ENCODE data around the gene PRKCB. TPM values are rescaled to one million over a fixed set of nuclear protein-coding genes. Genes with fewer than 3 reads are reported as not detected.
"Not testable (repeated sequence)": the region's sequence is repeated elsewhere in the genome, so short reads cannot be mapped to it uniquely, and the experiment has no call there.

Gene PRKCB
- polyA plus RNA-seq, 1 experiment, result not detected

DNA sequence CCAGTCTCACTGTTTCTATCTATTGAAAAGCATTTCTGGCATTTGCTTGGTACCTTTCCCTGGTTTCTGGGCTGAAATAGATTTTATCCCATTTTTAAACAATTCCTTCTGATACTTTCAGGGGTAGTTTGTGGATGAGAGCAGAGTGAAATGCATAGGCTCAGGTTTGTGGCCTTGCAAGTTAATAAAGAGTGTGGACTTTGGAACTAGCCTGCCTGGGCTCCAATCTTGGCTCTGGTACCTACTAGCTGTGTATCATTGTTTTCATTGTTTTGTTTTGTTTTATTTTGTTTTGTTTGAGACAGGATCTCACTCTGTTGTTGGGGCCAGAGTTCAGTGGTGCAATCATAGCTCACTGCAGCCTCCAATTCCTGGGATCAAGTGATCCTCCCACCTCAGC, 175.5 kb downstream of the PRKCB start:
- POLR2A ChIA-PET, result no interaction called here
- Histone ChIP-seq H3K4me3 (ENCODE audit: low read depth, low read length) (no peak overlapping the region), H3K27ac (ENCODE audit: low read depth, low read length) (no peak overlapping the region), H3K9me3 (ENCODE audit: control insufficient read depth, insufficient read depth, low read length) (no peaks in the 10 kb centered on the region), H3K27me3 (ENCODE audit: control insufficient read depth, insufficient read depth, low read length) (no peaks in the 10 kb centered on the region)
- CTCF ChIA-PET, result interaction anchor here (1.7 to 2.6 kb wide), 4 partner anchors 10 to 277 kb away, joined by 7 to 31 read pairs (median 14); no protein-coding TSS in a partner anchor
- TF ChIP-seq, protein P1, sequence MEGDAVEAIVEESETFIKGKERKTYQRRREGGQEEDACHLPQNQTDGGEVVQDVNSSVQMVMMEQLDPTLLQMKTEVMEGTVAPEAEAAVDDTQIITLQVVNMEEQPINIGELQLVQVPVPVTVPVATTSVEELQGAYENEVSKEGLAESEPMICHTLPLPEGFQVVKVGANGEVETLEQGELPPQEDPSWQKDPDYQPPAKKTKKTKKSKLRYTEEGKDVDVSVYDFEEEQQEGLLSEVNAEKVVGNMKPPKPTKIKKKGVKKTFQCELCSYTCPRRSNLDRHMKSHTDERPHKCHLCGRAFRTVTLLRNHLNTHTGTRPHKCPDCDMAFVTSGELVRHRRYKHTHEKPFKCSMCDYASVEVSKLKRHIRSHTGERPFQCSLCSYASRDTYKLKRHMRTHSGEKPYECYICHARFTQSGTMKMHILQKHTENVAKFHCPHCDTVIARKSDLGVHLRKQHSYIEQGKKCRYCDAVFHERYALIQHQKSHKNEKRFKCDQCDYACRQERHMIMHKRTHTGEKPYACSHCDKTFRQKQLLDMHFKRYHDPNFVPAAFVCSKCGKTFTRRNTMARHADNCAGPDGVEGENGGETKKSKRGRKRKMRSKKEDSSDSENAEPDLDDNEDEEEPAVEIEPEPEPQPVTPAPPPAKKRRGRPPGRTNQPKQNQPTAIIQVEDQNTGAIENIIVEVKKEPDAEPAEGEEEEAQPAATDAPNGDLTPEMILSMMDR (IDR thresholded peaks at IDR 0.05; ENCODE audit: low read depth, low read length), result no peak
- no peak for DNase-seq (ENCODE audit: low read depth, low spot score)

- ChIA-PET POLR2A (no interaction called here), CTCF (interaction anchor here (0.5 to 0.6 kb wide), 2 partner anchors 28 to 209 kb away, joined by 4 to 5 read pairs; no protein-coding TSS in a partner anchor)
- Histone ChIP-seq H3K27me3 (ENCODE audit: control insufficient read depth, insufficient read depth, low read length) (no peaks in the 10 kb centered on the region), H3K4me3 (ENCODE audit: low read depth, low read length) (no peak overlapping the region), H3K9me3 (ENCODE audit: control insufficient read depth, insufficient read depth, low read length) (no peaks in the 10 kb centered on the region), H3K27ac (ENCODE audit: low read depth, low read length) (no peak overlapping the region)
- TF ChIP-seq, protein P1 (IDR thresholded peaks at IDR 0.05; ENCODE audit: low read depth, low read length), result no peak
- no peak for DNase-seq (ENCODE audit: low read depth, low spot score)
Measured at GRCh38 chr16:24013054-24013636, 177.4 kb downstream of the PRKCB start.

DNA sequence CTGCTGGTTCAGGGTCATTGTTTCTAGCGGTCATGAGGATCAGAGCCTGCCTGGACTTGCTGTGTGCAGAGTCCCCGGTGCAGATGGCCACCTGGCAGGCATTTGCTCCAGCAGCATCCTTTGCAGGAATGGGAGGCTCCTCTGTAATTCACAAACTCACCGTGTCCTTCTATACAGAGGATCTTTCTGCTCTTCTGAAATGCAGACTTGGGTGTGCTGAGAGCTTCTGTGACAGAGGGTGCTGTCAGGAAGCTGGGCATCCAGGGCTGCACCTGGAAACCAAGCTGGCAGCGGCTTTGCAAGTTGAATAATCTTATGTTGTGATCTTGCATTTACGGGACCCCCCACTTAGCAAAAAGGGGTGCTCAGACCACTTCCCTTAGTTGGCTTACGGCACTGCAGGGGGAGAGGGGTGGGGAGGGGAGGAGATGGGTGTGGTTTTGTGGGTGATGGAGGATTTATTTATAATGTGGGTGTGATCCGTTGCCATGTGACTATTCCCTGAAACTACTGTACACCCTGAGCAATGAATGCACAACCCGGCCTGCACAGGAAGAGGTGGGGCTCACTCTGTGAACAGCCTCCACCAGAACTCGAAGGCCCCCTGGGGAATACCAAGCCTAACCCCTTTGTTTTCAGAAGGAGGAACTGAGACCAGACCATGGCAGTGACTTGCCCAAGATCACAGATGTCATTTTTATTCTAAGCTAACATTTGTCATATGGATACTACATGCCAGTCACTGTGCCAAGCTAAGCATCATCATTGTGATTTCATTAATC, 178.3 kb downstream of the PRKCB start:
- ChIA-PET POLR2A (no interaction called here), CTCF (interaction anchor here (0.6 kb wide), 1 partner anchor 28 kb away, joined by 4 read pairs; no protein-coding TSS in a partner anchor)
- no peak for DNase-seq (ENCODE audit: low read depth, low spot score)
- TF ChIP-seq, protein P1 (IDR thresholded peaks at IDR 0.05; ENCODE audit: low read depth, low read length), result no peak
- Histone ChIP-seq H3K4me3 (ENCODE audit: low read depth, low read length) (no peak overlapping the region), H3K27me3 (ENCODE audit: control insufficient read depth, insufficient read depth, low read length) (no peaks in the 10 kb centered on the region), H3K9me3 (ENCODE audit: control insufficient read depth, insufficient read depth, low read length) (no peaks in the 10 kb centered on the region), H3K27ac (ENCODE audit: low read depth, low read length) (no peak overlapping the region)

GRCh38 chr16:24014955-24015354, 179.2 kb downstream of the PRKCB start:
- H3K9me3 ChIP-seq (ENCODE audit: control insufficient read depth, insufficient read depth, low read length); H3K27ac ChIP-seq (ENCODE audit: low read depth, low read length); H3K27me3 ChIP-seq (ENCODE audit: control insufficient read depth, insufficient read depth, low read length); POLR2A ChIA-PET; DNase-seq (ENCODE audit: low read depth, low spot score); H3K4me3 ChIP-seq (ENCODE audit: low read depth, low read length): not testable (repeated sequence)
- CTCF ChIA-PET, result interaction anchor here (1.1 kb wide), 1 partner anchor 212 kb away, joined by 3 read pairs; no protein-coding TSS in a partner anchor

GRCh38 chr16:24015923-24016322, 180.1 kb downstream of the PRKCB start:
- no peak for DNase-seq (ENCODE audit: low read depth, low spot score)
- ChIA-PET POLR2A (no interaction called here), CTCF (interaction anchor here (0.6 to 1.3 kb wide), 4 partner anchors 12 to 487 kb away, joined by 3 to 7 read pairs (median 4); no protein-coding TSS in a partner anchor)
- TF ChIP-seq, protein P1 (IDR thresholded peaks at IDR 0.05; ENCODE audit: low read depth, low read length), result no peak
- H3K9me3 ChIP-seq (ENCODE audit: control insufficient read depth, insufficient read depth, low read length), result no peaks in the 10 kb centered on the region
- no peak overlapping the region for H3K4me3 ChIP-seq (ENCODE audit: low read depth, low read length)
- H3K27ac ChIP-seq (ENCODE audit: low read depth, low read length), result no peak overlapping the region
- no peaks in the 10 kb centered on the region for H3K27me3 ChIP-seq (ENCODE audit: control insufficient read depth, insufficient read depth, low read length)

All from AG04450 (cell line).